T1000 (cell line): ENCODE data around the gene DPH2.

Experiments used
- DNase-seq: peaks from one replicate; lab custom pipeline; 2025; ENCODE audit warnings: mixed read lengths; lab: John Stamatoyannopoulos, UW

The DPH2 gene

GRCh38 chr1:43944860-43945259 lies 24.9 kb upstream of the DPH2 start:
- DNase-seq = no peak

- no peak for DNase-seq
Observed at GRCh38 chr1:43945674-43946235, 24.1 kb upstream of the DPH2 start.

- DNase-seq = peak; percentile 96
Observed at GRCh38 chr1:43946236-43947060, 23.4 kb upstream of the DPH2 start, which contains the start of gene IPO13. IPO13 (plus strand) TSS chr1:43946950; CDS start chr1:43947601, 651 bp downstream.

- DNase-seq = no peak
Observed at GRCh38 chr1:43947061-43947873, 22.5 kb upstream of the DPH2 start.

- DNase-seq = no peak
Observed at GRCh38 chr1:43947874-43948437, 21.9 kb upstream of the DPH2 start.

DNA sequence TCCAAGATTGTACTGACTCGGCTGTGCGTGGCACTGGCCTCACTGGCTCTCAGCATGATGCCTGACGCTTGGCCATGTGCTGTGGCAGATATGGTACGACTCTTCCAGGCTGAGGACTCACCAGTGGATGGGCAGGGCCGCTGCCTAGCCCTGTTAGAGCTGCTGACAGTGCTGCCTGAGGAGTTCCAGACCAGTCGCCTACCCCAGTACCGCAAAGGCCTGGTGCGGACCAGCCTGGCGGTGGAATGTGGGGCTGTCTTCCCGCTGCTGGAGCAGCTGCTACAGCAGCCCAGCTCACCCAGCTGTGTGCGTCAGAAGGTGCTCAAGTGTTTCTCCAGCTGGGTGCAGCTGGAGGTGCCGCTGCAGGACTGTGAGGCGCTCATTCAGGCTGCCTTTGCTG lies 20.1 kb upstream of the DPH2 start:
- DNase-seq = no peak

GRCh38 chr1:43951021-43951985 lies 18.5 kb upstream of the DPH2 start:
- no peak for DNase-seq

DNA sequence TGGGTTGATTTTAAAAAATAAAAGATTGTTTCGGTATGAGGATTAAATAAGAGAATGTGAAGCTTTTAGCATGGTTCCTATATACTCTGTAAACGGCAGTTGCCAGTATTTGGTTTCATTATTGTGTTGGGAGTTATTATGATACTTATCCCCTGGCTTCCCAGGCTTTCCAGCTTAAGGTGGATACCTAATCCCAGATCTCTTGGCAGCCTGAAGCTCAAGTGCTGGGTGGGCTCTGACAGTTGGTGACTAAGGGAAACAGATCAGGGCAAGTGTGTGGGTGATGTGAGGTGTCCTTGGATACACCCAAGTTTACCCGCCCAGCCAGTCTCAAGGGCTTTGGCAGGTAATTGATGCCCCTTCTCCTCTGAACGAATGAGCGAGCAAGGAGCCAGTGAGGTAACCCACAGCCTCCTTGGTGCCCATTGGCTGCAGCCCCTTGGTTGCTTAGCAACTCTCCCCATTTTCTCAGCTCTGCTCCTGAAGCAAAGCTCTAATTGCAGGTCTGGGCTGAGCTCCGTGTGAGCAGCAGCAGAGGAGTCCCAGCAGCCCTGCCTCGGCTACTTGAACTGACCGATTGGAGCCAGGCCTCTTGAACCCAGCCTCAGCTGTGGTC lies 17.0 kb upstream of the DPH2 start:
- no peak for DNase-seq

DNA sequence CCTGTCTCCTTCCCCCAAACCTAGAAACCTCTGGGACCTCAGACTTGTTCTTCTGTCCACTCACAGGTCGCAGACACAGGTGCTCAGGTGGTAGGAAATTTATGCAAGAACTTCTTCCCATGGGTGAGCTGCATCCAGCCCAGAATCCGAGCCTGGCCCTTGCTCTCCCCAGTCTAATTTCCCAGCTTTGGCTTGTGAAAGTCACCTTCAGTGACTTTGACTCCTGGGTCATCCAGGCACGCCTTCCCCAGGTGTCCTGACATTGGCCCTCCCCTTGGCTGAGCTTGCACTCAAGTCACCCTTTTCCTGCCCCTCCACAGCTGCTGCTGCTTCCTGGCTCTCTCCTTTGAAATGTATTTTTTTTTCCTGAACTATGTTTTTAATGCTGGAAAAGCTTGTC lies 16.4 kb upstream of the DPH2 start:
- DNase-seq = no peak

- DNase-seq = no peak
Observed at GRCh38 chr1:43954036-43954435, 15.8 kb upstream of the DPH2 start.

GRCh38 chr1:43956234-43956633 lies 13.6 kb upstream of the DPH2 start:
- DNase-seq = no peak

- no peak for DNase-seq
Observed at GRCh38 chr1:43957407-43958040, 12.3 kb upstream of the DPH2 start.

- no peak for DNase-seq
Observed at GRCh38 chr1:43958351-43959255, 11.2 kb upstream of the DPH2 start.

DNA sequence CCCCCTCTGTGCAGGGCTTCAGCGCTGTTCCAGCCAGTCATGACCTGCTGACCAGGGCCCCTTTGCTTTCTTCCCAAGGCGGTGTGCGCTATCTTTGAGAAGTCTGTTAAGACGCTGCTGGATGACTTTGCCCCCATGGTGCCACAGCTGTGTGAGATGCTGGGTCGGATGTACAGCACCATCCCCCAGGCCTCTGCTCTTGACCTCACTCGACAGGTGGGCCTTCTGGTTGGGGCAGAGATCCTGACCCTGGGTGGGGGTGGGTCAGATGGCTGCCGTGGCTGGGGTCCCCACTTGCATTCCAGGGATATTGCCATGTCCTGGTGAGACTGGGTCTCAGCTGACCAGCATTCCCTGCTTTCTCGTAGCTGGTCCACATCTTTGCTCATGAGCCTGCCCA lies 9.0 kb upstream of the DPH2 start:
- no peak for DNase-seq

DNA sequence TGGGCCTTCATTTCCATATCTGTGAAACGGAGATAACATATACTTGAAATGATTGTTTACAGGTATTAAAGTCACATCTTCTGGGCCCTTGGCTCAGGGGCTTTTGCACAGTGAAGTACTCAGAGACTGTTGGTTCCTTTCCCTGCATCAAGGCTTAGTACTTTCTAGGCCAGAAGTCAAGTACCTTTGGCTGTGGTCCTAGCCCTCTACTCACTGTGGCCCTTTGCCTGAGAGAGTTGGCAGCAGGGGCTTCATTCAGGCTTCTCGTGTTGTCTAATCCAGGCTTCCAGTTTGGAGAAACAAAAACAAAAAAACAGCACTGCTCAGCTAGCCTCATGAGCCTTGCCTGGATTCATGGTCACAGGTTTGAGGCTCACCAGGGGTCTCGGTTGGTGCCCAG lies 8.1 kb upstream of the DPH2 start:
- DNase-seq = no peak

DNA sequence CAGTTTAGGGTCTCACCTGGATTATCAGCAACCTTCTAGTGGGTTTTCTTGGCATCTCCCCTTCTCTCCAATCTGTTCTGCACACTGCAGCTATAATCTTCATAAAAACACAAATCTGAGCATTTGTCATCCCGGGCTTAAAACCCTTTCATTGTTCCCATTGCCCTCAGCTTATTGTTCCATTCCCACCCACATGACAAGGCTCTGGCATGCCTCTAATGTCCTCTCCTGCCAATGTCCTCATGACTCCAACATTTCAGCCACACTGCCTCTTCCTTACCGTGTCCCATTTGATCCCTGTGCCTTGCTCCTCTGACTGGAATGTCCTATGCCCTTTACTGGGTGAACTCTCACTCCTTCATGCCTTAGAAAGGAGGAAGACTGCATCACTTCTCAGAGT lies 7.5 kb upstream of the DPH2 start:
- DNase-seq = no peak

GRCh38 chr1:43963006-43963405 lies 6.8 kb upstream of the DPH2 start:
- no peak for DNase-seq

GRCh38 chr1:43963890-43964289 lies 5.9 kb upstream of the DPH2 start:
- DNase-seq = no peak

DNA sequence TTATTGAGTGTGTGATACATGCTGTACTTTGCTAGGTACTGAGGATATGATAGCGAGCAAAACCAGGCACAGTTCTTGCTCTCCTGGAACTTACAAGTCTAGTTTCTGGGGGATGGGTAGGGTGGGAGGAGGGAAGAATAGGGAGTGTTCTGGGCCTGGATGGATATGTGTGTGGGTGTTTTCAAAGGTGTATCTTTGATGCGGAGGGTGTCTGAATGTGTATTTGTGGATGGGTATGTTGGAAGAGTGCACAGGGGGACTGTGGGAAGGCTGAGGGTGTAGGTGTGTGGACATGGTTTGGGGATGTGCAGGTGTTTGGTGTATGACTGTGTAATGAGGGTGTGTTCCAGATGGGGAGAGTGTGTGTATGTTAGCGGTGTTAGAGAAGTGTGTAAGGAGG lies 4.5 kb upstream of the DPH2 start:
- no peak for DNase-seq
